OCI-LY3 (cell line): Measurements from ENCODE around the gene N4BP2L2.

Source experiments
- CTCF ChIP-seq: fragments of 200-600, 300-600 bp; sonication (generic); IDR thresholded peaks from 2 replicates; pipeline ENCODE4 v1.5.1; 2014; ENCODE audit warnings: antibody characterized with exemption, low read length, low read depth
- EZH2phosphoT487 ChIP-seq: fragments of 200-600 bp; shearing (Covaris generic); IDR thresholded peaks from 2 replicates; pipeline ENCODE4 v1.6.1; 2018; ENCODE audit warnings: antibody characterized with exemption, mixed run types, low read depth

- TF ChIP-seq CTCF (no peak), EZH2phosphoT487 (no peak)
Observed at GRCh38 chr13:32425158-32425557, 113.4 kb downstream of the N4BP2L2 start.
